GM12801 (cell line): Measurements from ENCODE around the gene ELOVL6.

ENCODE experiments used
- CTCF ChIP-seq: IDR thresholded peaks from one replicate; pipeline ENCODE4 v1.5.1; 2011; ENCODE audit warnings: control low read depth; ENCODE audit not compliant: insufficient read length; ENCODE audit errors: extremely low read depth

The ELOVL6 gene

GRCh38 chr4:110022457-110022856, 176.0 kb downstream of the ELOVL6 start:
- no peak for TF ChIP-seq CTCF

- no peak for TF ChIP-seq CTCF
Observed at GRCh38 chr4:110020646-110021443, 177.6 kb downstream of the ELOVL6 start.

- no peak for TF ChIP-seq CTCF
Observed at GRCh38 chr4:110020139-110020538, 178.3 kb downstream of the ELOVL6 start.

GRCh38 chr4:110019153-110019552, 179.3 kb downstream of the ELOVL6 start:
- TF ChIP-seq CTCF: no peak

- no peak for TF ChIP-seq CTCF
Observed at GRCh38 chr4:110014233-110014632, 184.2 kb downstream of the ELOVL6 start.

GRCh38 chr4:110012917-110013316, 185.5 kb downstream of the ELOVL6 start:
- TF ChIP-seq CTCF: no peak

- TF ChIP-seq CTCF: no peak
Observed at GRCh38 chr4:110010797-110011196, 187.6 kb downstream of the ELOVL6 start.

- no peak for TF ChIP-seq CTCF
Observed at GRCh38 chr4:110009550-110009949, 188.9 kb downstream of the ELOVL6 start.
